A549 (cell line): Measurements from ENCODE around the gene HDDC3. TPM values are rescaled to one million over a fixed set of nuclear protein-coding genes. Genes with fewer than 3 reads are reported as not detected.
A peak's percentile ranks its signal among the peaks of the same experiment; 100 is the strongest.

ENCODE experiments used
- ATAC-seq, 2 experiments: fragments of 200-7000 bp in 1 of 2; fragments of >200 bp in 1 of 2; cut with Nextera tagmentation in 1 of 2; cut with Tn5 transposase in 1 of 2; 3 replicates each; pipeline versions ENCODE4 v1.8.0 to v1.9.1; 2018 to 2020; ENCODE audit warnings: mild to moderate bottlenecking in 1 of 2, moderate library complexity in 1 of 2
- CTCF ChIA-PET: fragments of 300-600 bp; sonication (Branson Sonifier 250); formaldehyde crosslinking; extraction: SDS; loops from one replicate; lab custom pipeline; 2021; ENCODE audit warnings: antibody characterized with exemption, inconsistent platforms; lab: Yijun Ruan, JAX
- POLR2A ChIA-PET: fragments of 350-600 bp; formaldehyde crosslinking; extraction: SDS; loops from one replicate; lab custom pipeline; 2021; ENCODE audit warnings: antibody characterized with exemption, inconsistent platforms; lab: Yijun Ruan, JAX
- DNase-seq, 2 experiments: peaks; one replicate each; pipeline versions ENCODE4 v3.0.0 to v3.0.0-alpha.2; 2011 to 2016; ENCODE audit warnings: low read depth in 1 of 2, low spot score in 1 of 2
- FAIRE-seq: peaks from 2 replicates; lab custom pipeline; 2011; peaks lifted over from hg19 to GRCh38; lab: Jason Lieb, UNC
- H3K27ac ChIP-seq, 2 experiments: fragments of >200 bp; sonication (Bioruptor Twin); formaldehyde crosslinking; 3 replicates each; pipeline ENCODE4 v1.5.1; 2016 to 2017
- H3K4me1 ChIP-seq: fragments of >200 bp; sonication (Bioruptor Twin); formaldehyde crosslinking; 3 replicates; pipeline ENCODE4 v1.6.1; 2016
- H3K4me2 ChIP-seq: fragments of >200 bp; sonication (Bioruptor Twin); formaldehyde crosslinking; 3 replicates; pipeline ENCODE4 v1.6.1; 2016
- H3K4me3 ChIP-seq: fragments of >200 bp; sonication (Bioruptor Twin); formaldehyde crosslinking; 3 replicates; pipeline ENCODE4 v1.5.1; 2016
- H3K9me3 ChIP-seq: fragments of >200 bp; sonication (Bioruptor Twin); formaldehyde crosslinking; 3 replicates; pipeline ENCODE4 v1.6.1; 2016
- CBX2 ChIP-seq: fragments of 200-600 bp; sonication (generic); IDR thresholded peaks from 2 replicates; pipeline ENCODE4 v1.6.1; 2016; ENCODE audit warnings: low read depth, mild to moderate bottlenecking, borderline replicate concordance
- CHD2 ChIP-seq: fragments of 150-350 bp; IDR thresholded peaks from 2 replicates; pipeline ENCODE4 v1.6.1; 2014; ENCODE audit warnings: low read length; ENCODE audit not compliant: partially characterized antibody
- EHF ChIP-seq: fragments of 250-450 bp; sonication (Bioruptor Pico); IDR thresholded peaks from 2 replicates; pipeline ENCODE4 v1.5.0; 2020; ENCODE audit warnings: mild to moderate bottlenecking
- EHMT2 ChIP-seq: fragments of 200-600 bp; sonication (generic); IDR thresholded peaks from 2 replicates; pipeline ENCODE4 v1.6.1; 2016; ENCODE audit warnings: antibody characterized with exemption, low read depth, mild to moderate bottlenecking, moderate library complexity
- FOXS1 ChIP-seq: fragments of 250-450 bp; sonication (Bioruptor Pico); IDR thresholded peaks from 2 replicates; pipeline ENCODE4 v1.5.0; 2020; ENCODE audit warnings: mild to moderate bottlenecking, moderate library complexity
- HOXA7 ChIP-seq: fragments of 250-450 bp; sonication (Bioruptor Pico); IDR thresholded peaks from 2 replicates; pipeline ENCODE4 v1.5.0; 2020; ENCODE audit warnings: mild to moderate bottlenecking, moderate library complexity
- JUN ChIP-seq, 2 experiments: fragments of >200 bp; sonication (Bioruptor Twin); formaldehyde crosslinking; IDR thresholded peaks; 2 replicates in 1 of 2; 3 replicates in 1 of 2; pipeline ENCODE4 v1.6.1; 2016 to 2017
- JUNB ChIP-seq: fragments of >200 bp; sonication (Bioruptor Twin); formaldehyde crosslinking; IDR thresholded peaks from 2 replicates; pipeline ENCODE4 v1.6.1; 2016
- KDM1A ChIP-seq: fragments of 200-600 bp; sonication (generic); IDR thresholded peaks from 2 replicates; pipeline ENCODE4 v1.6.1; 2016; ENCODE audit warnings: low read depth, mild to moderate bottlenecking
- MAFK ChIP-seq: fragments of 450-650 bp; IDR thresholded peaks from 2 replicates; pipeline ENCODE4 v1.6.1; 2014; ENCODE audit not compliant: partially characterized antibody
- MAZ ChIP-seq: fragments of 150-350 bp; IDR thresholded peaks from 2 replicates; pipeline ENCODE4 v1.6.1; 2014; ENCODE audit warnings: antibody characterized with exemption, low read depth, low read length, borderline replicate concordance
- MYC ChIP-seq: IDR thresholded peaks from 2 replicates; pipeline ENCODE4 v1.6.1; 2012; ENCODE audit warnings: mild to moderate bottlenecking, inconsistent platforms, low read length, improper control_type of control experiment, borderline replicate concordance
- PHF8 ChIP-seq: fragments of 200-600 bp; sonication (generic); IDR thresholded peaks from 2 replicates; pipeline ENCODE4 v1.6.1; 2016; ENCODE audit warnings: low read depth, mild to moderate bottlenecking, antibody characterized with exemption, moderate library complexity, borderline replicate concordance
- POLR2A ChIP-seq: IDR thresholded peaks from 2 replicates; pipeline ENCODE4 v1.6.1; 2012; ENCODE audit warnings: mild to moderate bottlenecking, low read length
- POLR2AphosphoS2 ChIP-seq: conservative IDR thresholded peaks from 2 replicates; pipeline ENCODE4 v1.6.1; 2012; ENCODE audit warnings: low read length, improper control_type of control experiment, inconsistent platforms
- RAD21 ChIP-seq, 2 experiments: fragments of >200 bp in 1 of 2; sonication (Bioruptor Twin) in 1 of 2; formaldehyde crosslinking in 1 of 2; IDR thresholded peaks in 1 of 2; conservative IDR thresholded peaks in 1 of 2; 2 replicates in 1 of 2; 3 replicates in 1 of 2; pipeline ENCODE4 v1.6.1; 2012 to 2018; ENCODE audit warnings: inconsistent platforms in 1 of 2
- RFX5 ChIP-seq: fragments of 450-650 bp; IDR thresholded peaks from 2 replicates; pipeline ENCODE4 v1.7.1; 2014; ENCODE audit warnings: antibody characterized with exemption, mild to moderate bottlenecking, moderate library complexity
- RNF2 ChIP-seq: fragments of 200-600 bp; sonication (generic); IDR thresholded peaks from 2 replicates; pipeline ENCODE4 v1.6.1; 2016; ENCODE audit warnings: low read depth, mild to moderate bottlenecking, antibody characterized with exemption, moderate library complexity, borderline replicate concordance
- SMC3 ChIP-seq: fragments of >200 bp; sonication (Bioruptor Twin); formaldehyde crosslinking; IDR thresholded peaks from 3 replicates; pipeline ENCODE4 v1.6.1; 2018; ENCODE audit warnings: inconsistent platforms
- TP53 ChIP-seq: fragments of 250-450 bp; sonication (Bioruptor Pico); IDR thresholded peaks from 2 replicates; pipeline ENCODE4 v1.5.0; 2021; ENCODE audit warnings: mild to moderate bottlenecking, moderate library complexity
- USF2 ChIP-seq: fragments of 450-650 bp; IDR thresholded peaks from 2 replicates; pipeline ENCODE4 v1.6.1; 2014; ENCODE audit warnings: antibody characterized with exemption
- ZFP36 ChIP-seq: fragments of 450-650 bp; IDR thresholded peaks from 2 replicates; pipeline ENCODE4 v1.6.1; 2014; ENCODE audit warnings: borderline replicate concordance; ENCODE audit not compliant: partially characterized antibody
- ZSCAN20 ChIP-seq: fragments of 250-450 bp; sonication (Bioruptor Pico); IDR thresholded peaks from 2 replicates; pipeline ENCODE4 v1.8.0; 2022; ENCODE audit warnings: mild to moderate bottlenecking, moderate library complexity
- WGBS: methylation state at CpG from one replicate; pipeline ENCODE4 v1.1.6; 2017; ENCODE audit errors: missing lambda C conversion rate; 5-methylcytosine and 5-hydroxymethylcytosine counted together
- polyA plus RNA-seq, 4 experiments: library from polyadenylated mRNA; depleted of rRNA in 3 of 4; stranded (reverse); fragments of >200 nt; fragmentation: RNase III in 1 of 4; extraction: RNeasy Plus Mini Kit Qiagen cat#74134 plus additional on column Dnase treatment in 1 of 4; gene quantifications; 2 replicates in 3 of 4; 3 replicates in 1 of 4; pipeline ENCODE4 v1.2.3, GENCODE V29; 2011 to 2017
- TF ChIP-seq, protein P1 (sequence below): fragments of >200 bp; sonication (Bioruptor Twin); formaldehyde crosslinking; IDR thresholded peaks from 3 replicates; pipeline ENCODE4 v1.5.1; 2016
- TF ChIP-seq, protein P2 (sequence below): fragments of >200 bp; sonication (Bioruptor Twin); formaldehyde crosslinking; IDR thresholded peaks from 2 replicates; pipeline ENCODE4 v1.6.1; 2016
- TF ChIP-seq, protein P3 (sequence below): IDR thresholded peaks from 2 replicates; pipeline ENCODE4 v1.6.1; 2012
- TF ChIP-seq, protein P4 (sequence below): IDR thresholded peaks from 2 replicates; pipeline ENCODE4 v1.6.1; 2012

HDDC3 gene
- polyA plus RNA-seq, 2 of the 4 experiments (the other 2 are of a cell fraction), result 26.1 to 31.9 TPM

- Histone ChIP-seq H3K27ac (no peak overlapping the region), H3K9me3 (no peaks in the 10 kb centered on the region), H3K4me3 (no peak overlapping the region), H3K4me1 (peaks cover 18% of the 10 kb centered on the region), H3K4me2 (no peak overlapping the region)
- FAIRE-seq, result no peak
- TF ChIP-seq POLR2A, result no peak
- TF ChIP-seq MYC, result no peak
- no peak for TF ChIP-seq EHMT2
- no peak for TF ChIP-seq SMC3
- TF ChIP-seq, protein P1, sequence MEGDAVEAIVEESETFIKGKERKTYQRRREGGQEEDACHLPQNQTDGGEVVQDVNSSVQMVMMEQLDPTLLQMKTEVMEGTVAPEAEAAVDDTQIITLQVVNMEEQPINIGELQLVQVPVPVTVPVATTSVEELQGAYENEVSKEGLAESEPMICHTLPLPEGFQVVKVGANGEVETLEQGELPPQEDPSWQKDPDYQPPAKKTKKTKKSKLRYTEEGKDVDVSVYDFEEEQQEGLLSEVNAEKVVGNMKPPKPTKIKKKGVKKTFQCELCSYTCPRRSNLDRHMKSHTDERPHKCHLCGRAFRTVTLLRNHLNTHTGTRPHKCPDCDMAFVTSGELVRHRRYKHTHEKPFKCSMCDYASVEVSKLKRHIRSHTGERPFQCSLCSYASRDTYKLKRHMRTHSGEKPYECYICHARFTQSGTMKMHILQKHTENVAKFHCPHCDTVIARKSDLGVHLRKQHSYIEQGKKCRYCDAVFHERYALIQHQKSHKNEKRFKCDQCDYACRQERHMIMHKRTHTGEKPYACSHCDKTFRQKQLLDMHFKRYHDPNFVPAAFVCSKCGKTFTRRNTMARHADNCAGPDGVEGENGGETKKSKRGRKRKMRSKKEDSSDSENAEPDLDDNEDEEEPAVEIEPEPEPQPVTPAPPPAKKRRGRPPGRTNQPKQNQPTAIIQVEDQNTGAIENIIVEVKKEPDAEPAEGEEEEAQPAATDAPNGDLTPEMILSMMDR, result no peak
- no peak for TF ChIP-seq PHF8
- ChIA-PET POLR2A (no interaction called here), CTCF (interaction anchor here (2.8 to 25.4 kb wide), 3 partner anchors 14 to 101 kb away, joined by 8 to 536 read pairs (median 203); partner anchors contain the start of genes HDDC3 and UNC45A)
- WGBS, result 96% methylated on average over 6 of the region's 6 CpGs
- no peak for DNase-seq
- ATAC-seq, result no peak
Observed at GRCh38 chr15:90950676-90951075, 18.3 kb upstream of the HDDC3 start.

GRCh38 chr15:90949979-90950675 lies 17.8 kb upstream of the HDDC3 start:
- TF ChIP-seq CHD2, result no peak
- TF ChIP-seq, protein P1, result no peak
- TF ChIP-seq CBX2, result no peak
- TF ChIP-seq POLR2A, result no peak
- TF ChIP-seq KDM1A, result no peak
- no peak for TF ChIP-seq TP53 (CRISPR knock-in tag)
- TF ChIP-seq, protein P2, sequence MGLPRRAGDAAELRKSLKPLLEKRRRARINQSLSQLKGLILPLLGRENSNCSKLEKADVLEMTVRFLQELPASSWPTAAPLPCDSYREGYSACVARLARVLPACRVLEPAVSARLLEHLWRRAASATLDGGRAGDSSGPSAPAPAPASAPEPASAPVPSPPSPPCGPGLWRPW, result no peak
- TF ChIP-seq, all 56 proteins: peak for 0
- FAIRE-seq (no peak), ATAC-seq (no peak), DNase-seq (no peak)
- WGBS, result 93% methylated on average over 22 of the region's 23 CpGs
- ChIA-PET CTCF (interaction anchor here (0.9 to 25.4 kb wide), 4 partner anchors 9 to 322 kb away, joined by 3 to 536 read pairs (median 6); partner anchors contain the start of genes HDDC3 and UNC45A), POLR2A (interaction anchor here (0.6 to 1.0 kb wide), 2 partner anchors 9 to 21 kb away, joined by 3 read pairs; no protein-coding TSS in a partner anchor)
- Histone ChIP-seq H3K4me3 (no peak overlapping the region), H3K4me1 (peaks cover 15% of the 10 kb centered on the region), H3K27ac (peak overlapping the region; percentile 66 to 87), H3K9me3 (no peaks in the 10 kb centered on the region), H3K4me2 (peak overlapping the region; percentile 24; the same call in 1 of the 3 replicates)

GRCh38 chr15:90948506-90948905 lies 16.2 kb upstream of the HDDC3 start:
- Histone ChIP-seq H3K4me2 (no peak overlapping the region), H3K9me3 (no peaks in the 10 kb centered on the region), H3K27ac (no peak overlapping the region), H3K4me1 (peaks cover 11% of the 10 kb centered on the region), H3K4me3 (no peak overlapping the region)
- no peak for ATAC-seq
- FAIRE-seq, result no peak
- 95% methylated on average over 8 of the region's 8 CpGs for WGBS
- DNase-seq, result no peak
- CTCF ChIA-PET, result interaction anchor here (1.1 to 25.4 kb wide), 5 partner anchors 8 to 101 kb away, joined by 3 to 536 read pairs (median 8); partner anchors contain the start of genes HDDC3 and UNC45A
- POLR2A ChIA-PET, result interaction anchor here (2.0 kb wide), 1 partner anchor 14 kb away, joined by 5 read pairs; the partner anchor contains the start of gene UNC45A
- no peak for TF ChIP-seq EHF (CRISPR knock-in tag)
- TF ChIP-seq JUN (IDR thresholded peaks at IDR 0.05), result no peak
- no peak for TF ChIP-seq ZSCAN20
- no peak for TF ChIP-seq ZFP36
- no peak for TF ChIP-seq MAFK
- TF ChIP-seq, protein P3, sequence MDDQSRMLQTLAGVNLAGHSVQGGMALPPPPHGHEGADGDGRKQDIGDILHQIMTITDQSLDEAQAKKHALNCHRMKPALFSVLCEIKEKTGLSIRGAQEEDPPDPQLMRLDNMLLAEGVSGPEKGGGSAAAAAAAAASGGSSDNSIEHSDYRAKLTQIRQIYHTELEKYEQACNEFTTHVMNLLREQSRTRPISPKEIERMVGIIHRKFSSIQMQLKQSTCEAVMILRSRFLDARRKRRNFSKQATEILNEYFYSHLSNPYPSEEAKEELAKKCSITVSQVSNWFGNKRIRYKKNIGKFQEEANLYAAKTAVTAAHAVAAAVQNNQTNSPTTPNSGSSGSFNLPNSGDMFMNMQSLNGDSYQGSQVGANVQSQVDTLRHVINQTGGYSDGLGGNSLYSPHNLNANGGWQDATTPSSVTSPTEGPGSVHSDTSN, result no peak
- no peak for TF ChIP-seq USF2
- no peak for TF ChIP-seq JUNB
- no peak for TF ChIP-seq MAZ
- no peak for TF ChIP-seq RFX5
- TF ChIP-seq POLR2A, result no peak
- no peak for TF ChIP-seq POLR2AphosphoS2
- TF ChIP-seq HOXA7 (CRISPR knock-in tag), result no peak
- TF ChIP-seq, protein P4, sequence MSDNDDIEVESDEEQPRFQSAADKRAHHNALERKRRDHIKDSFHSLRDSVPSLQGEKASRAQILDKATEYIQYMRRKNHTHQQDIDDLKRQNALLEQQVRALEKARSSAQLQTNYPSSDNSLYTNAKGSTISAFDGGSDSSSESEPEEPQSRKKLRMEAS, result no peak
- no peak for TF ChIP-seq FOXS1 (CRISPR knock-in tag)
- no peak for TF ChIP-seq RAD21 (conservative IDR thresholded peaks at IDR 0.05 in 1 of 2, IDR thresholded peaks at IDR 0.05 in 1 of 2)
- no peak for TF ChIP-seq RNF2
